CD4-positive, alpha-beta T cell treated with Interleukin-6 for 4 hours (primary cell): Measurements from ENCODE around the gene ERP44.
A peak's percentile ranks its signal among the peaks of the same experiment; 100 is the strongest.
"Not testable (repeated sequence)": the region's sequence is repeated elsewhere in the genome, so short reads cannot be mapped to it uniquely, and the experiment has no call there.

ENCODE experiments used
- DNase-seq: peaks from one replicate; pipeline ENCODE4 v3.0.0-alpha.2; 2020; ENCODE audit warnings: mixed read lengths

The ERP44 gene

GRCh38 chr9:100099722-100100042 is 882 bp upstream of the ERP44 start:
- DNase-seq = peak; percentile 3

GRCh38 chr9:100098046-100098886 is 534 bp downstream of the ERP44 start:
- peak; percentile 18 for DNase-seq

- no peak for DNase-seq
These were observed 2.4 kb downstream of the ERP44 start for GRCh38 chr9:100096378-100096916.

- DNase-seq = not testable (repeated sequence)
These were observed 4.4 kb downstream of the ERP44 start for GRCh38 chr9:100094411-100094810.

- DNase-seq = no peak
These were observed 6.7 kb downstream of the ERP44 start for GRCh38 chr9:100092066-100092465.

- DNase-seq = no peak
These were observed 7.2 kb downstream of the ERP44 start for GRCh38 chr9:100091650-100092049.

GRCh38 chr9:100090880-100091279 is 7.9 kb downstream of the ERP44 start:
- no peak for DNase-seq

- no peak for DNase-seq
These were observed 10.6 kb downstream of the ERP44 start for GRCh38 chr9:100088202-100088601.

GRCh38 chr9:100087218-100087617 is 11.6 kb downstream of the ERP44 start:
- peak; percentile 24 for DNase-seq

GRCh38 chr9:100086097-100086635 is 12.6 kb downstream of the ERP44 start:
- no peak for DNase-seq

GRCh38 chr9:100084734-100085133 is 14.1 kb downstream of the ERP44 start:
- DNase-seq = no peak

- DNase-seq = no peak
These were observed 14.7 kb downstream of the ERP44 start for GRCh38 chr9:100084128-100084453.

GRCh38 chr9:100083448-100084127 is 15.2 kb downstream of the ERP44 start:
- DNase-seq = no peak

GRCh38 chr9:100082782-100083181 is 16.0 kb downstream of the ERP44 start:
- no peak for DNase-seq

- not testable (repeated sequence) for DNase-seq
These were observed 22.5 kb downstream of the ERP44 start for GRCh38 chr9:100076256-100076655.

GRCh38 chr9:100074989-100075388 is 23.8 kb downstream of the ERP44 start:
- DNase-seq = no peak

GRCh38 chr9:100074093-100074492 is 24.7 kb downstream of the ERP44 start:
- DNase-seq = no peak

- no peak for DNase-seq
These were observed 26.0 kb downstream of the ERP44 start for GRCh38 chr9:100072805-100073204.

- no peak for DNase-seq
These were observed 27.5 kb downstream of the ERP44 start for GRCh38 chr9:100071271-100071670.

GRCh38 chr9:100070104-100071041 is 28.4 kb downstream of the ERP44 start:
- no peak for DNase-seq

GRCh38 chr9:100069068-100069467 is 29.7 kb downstream of the ERP44 start:
- DNase-seq = not testable (repeated sequence)

GRCh38 chr9:100067990-100068389 is 30.8 kb downstream of the ERP44 start:
- DNase-seq = not testable (repeated sequence)

GRCh38 chr9:100066539-100066938 is 32.3 kb downstream of the ERP44 start:
- no peak for DNase-seq
